Measurements from ENCODE around the gene CELF1. TPM values are rescaled to one million over a fixed set of nuclear protein-coding genes. Genes with fewer than 3 reads are reported as not detected.
A peak's percentile ranks its signal among the peaks of the same experiment; 100 is the strongest.

Gene CELF1
- total and polyA plus RNA-seq, 11 donors = 27.3 to 111 (median 85.5) TPM

GRCh38 chr11:47523490-47524225 lies 29.3 kb downstream of the CELF1 start:
- TF ChIP-seq, protein P1, sequence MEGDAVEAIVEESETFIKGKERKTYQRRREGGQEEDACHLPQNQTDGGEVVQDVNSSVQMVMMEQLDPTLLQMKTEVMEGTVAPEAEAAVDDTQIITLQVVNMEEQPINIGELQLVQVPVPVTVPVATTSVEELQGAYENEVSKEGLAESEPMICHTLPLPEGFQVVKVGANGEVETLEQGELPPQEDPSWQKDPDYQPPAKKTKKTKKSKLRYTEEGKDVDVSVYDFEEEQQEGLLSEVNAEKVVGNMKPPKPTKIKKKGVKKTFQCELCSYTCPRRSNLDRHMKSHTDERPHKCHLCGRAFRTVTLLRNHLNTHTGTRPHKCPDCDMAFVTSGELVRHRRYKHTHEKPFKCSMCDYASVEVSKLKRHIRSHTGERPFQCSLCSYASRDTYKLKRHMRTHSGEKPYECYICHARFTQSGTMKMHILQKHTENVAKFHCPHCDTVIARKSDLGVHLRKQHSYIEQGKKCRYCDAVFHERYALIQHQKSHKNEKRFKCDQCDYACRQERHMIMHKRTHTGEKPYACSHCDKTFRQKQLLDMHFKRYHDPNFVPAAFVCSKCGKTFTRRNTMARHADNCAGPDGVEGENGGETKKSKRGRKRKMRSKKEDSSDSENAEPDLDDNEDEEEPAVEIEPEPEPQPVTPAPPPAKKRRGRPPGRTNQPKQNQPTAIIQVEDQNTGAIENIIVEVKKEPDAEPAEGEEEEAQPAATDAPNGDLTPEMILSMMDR (IDR thresholded peaks at IDR 0.05) = no peak
- TF ChIP-seq POLR2A (IDR thresholded peaks at IDR 0.05) = no peak
- 1 to 6% (median 4%) methylated on average over 3 of the region's 3 CpGs for WGBS, 4 donors

DNA sequence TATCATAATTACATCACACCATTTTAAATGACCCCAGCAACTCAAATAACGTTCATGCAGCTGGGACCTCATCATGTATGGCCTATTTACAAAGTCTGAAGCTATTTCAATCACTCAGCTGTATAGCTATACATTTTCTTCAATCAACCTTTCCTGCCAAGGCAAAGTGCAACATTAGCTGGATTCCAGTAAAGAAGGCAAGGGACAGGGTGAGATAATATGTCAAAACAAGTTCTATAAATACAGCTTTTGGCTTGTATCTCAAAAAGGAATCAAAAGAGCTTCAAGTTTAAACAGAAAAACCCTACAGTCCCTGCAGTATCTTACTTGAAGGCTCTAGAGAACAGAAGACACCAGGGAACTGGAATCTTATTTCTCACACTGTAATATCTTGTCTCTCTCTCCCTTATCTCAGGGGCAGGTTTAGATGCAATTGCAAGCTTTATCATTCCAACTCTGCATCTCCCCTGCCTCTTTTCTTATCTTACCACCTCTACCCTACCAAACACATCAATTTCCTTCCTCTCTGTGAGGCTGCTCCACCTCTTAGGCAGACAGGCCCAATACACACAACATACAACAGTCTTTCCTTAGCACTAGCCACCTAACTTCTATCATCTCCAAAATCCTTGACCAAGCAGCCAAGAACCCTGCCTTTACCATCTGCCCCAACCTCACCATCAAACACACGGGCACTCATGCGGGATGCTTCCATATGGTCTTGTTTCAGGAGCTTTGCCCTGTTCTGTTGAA lies 34.5 kb downstream of the CELF1 start:
- H3K4me3 ChIP-seq = no peak overlapping the region
- peak overlapping the region in 6 of 12 donors; percentile 1 to 83 (median 20) for H3K27ac ChIP-seq
- 51 to 61% (median 53%) methylated on average over 3 of the region's 3 CpGs for WGBS, 4 donors
- no peaks in the 10 kb centered on the region for H3K9me3 ChIP-seq
- DNase-seq (no peak), ATAC-seq (no peak)
- intact Hi-C loops (cut with DNase I) = loop anchor here in 1 of 10 donors (5.0 kb wide), 1 partner anchor 34 kb away; the partner anchor contains the start of gene CELF1
- no peaks in the 10 kb centered on the region for H3K36me3 ChIP-seq
- TF ChIP-seq POLR2A (IDR thresholded peaks at IDR 0.05) = no peak
- TF ChIP-seq, protein P1 (IDR thresholded peaks at IDR 0.05) = no peak
- H3K4me1 ChIP-seq = peaks cover 11 to 98% (median 83%) of the 10 kb centered on the region in 12 donors
- no peaks in the 10 kb centered on the region for H3K27me3 ChIP-seq

More at GRCh38 chr11:47523490-47524225, 29.3 kb downstream of the CELF1 start:
- Histone ChIP-seq H3K27me3 (no peaks in the 10 kb centered on the region), H3K27ac (peak overlapping the region; percentile 38 to 91 (median 72)), H3K9me3 (no peaks in the 10 kb centered on the region), H3K4me1 (peaks cover 5 to 87% (median 59%) of the 10 kb centered on the region in 12 donors), H3K4me3 (peak overlapping the region in 9 of 12 donors; percentile 4 to 48 (median 39)), H3K36me3 (peaks cover 0 to 7% (median 0%) of the 10 kb centered on the region in 9 donors)
- intact Hi-C loops (cut with DNase I) = loop anchor here in 1 of 10 donors (1.0 kb wide), 1 partner anchor 16 kb away; no protein-coding TSS in a partner anchor
- DNase-seq = peak in 2 of 5 donors; percentile 43 to 59
- peak; percentile 81 to 89 (median 85) for ATAC-seq

DNA sequence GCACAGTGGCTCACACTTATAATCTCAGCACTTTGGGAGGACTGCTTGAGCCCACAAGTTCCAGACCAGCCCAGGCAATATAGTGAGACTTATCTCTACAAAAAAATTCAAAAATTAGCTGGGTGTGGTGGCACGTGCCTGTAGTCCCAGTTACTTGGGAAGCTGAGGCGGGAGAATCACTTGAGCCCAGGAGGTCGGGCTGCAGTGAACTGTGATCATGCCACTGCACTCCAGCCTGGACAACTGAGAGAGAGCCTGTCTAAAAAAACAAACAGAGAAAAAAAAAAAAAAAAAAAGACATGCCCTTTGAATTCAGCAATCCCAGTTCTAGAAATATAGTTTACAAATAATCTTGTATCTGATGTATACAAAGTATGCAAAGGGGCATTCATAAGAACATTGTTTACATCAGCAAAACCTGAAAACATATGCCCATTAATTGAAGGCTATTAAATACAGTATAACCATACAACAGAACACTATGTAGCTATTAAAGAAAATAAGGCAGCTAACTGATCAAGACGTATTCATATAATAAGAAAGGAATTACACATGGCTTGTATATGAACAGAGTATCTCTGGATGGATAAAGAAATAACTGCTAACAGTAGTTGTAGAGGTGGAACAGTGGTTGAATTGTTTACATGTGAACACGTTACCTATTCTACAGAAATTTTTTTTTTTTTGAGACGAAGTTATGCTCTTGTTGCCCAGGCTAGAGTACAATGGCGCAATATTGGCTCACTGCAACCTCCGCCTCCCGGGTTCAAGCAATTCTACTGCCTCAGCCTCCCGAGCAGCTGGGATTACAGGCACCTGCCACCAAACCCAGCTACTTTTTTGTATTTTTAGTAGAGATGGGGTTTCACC lies 35.7 kb downstream of the CELF1 start:
- H3K27me3 ChIP-seq = no peaks in the 10 kb centered on the region
- H3K4me1 ChIP-seq = peaks cover 10 to 98% (median 81%) of the 10 kb centered on the region in 12 donors
- DNase-seq (no peak), ATAC-seq (no peak)
- intact Hi-C loops (cut with DNase I) = loop anchor here in 1 of 10 donors (5.0 kb wide), 1 partner anchor 35 kb away; the partner anchor contains the start of gene CELF1
- WGBS, 4 donors = 82 to 86% (median 83%) methylated on average over 10 of the region's 10 CpGs
- no peak overlapping the region for H3K4me3 ChIP-seq
- H3K36me3 ChIP-seq = no peaks in the 10 kb centered on the region
- peak overlapping the region in 3 of 12 donors; percentile 11 to 83 (median 28) for H3K27ac ChIP-seq
- TF ChIP-seq, protein P1 (IDR thresholded peaks at IDR 0.05) = no peak
- no peak for TF ChIP-seq POLR2A (IDR thresholded peaks at IDR 0.05)
- H3K9me3 ChIP-seq = no peaks in the 10 kb centered on the region
